ENCODE data around the gene SLC35G1.

The SLC35G1 gene

DNA sequence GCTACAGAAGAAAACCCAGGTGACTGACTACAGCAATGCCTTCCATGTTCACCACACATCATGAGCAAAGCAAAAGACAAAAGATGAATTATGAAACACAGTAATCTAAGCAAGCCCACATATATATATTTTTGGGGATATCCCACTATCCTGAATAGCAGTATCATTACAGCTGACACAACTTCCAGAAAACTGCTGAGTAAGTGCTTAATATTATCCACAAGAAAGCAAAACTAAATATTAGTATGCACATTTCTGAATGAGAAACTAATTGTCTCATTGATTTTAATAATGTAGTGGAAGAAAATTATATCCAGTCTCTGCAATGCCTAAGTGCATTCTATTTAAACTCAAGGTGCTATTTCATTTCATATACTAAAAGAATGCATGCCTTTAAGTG lies 14.5 kb upstream of the SLC35G1 start:
- H3K9ac ChIP-seq (ENCODE audit: low read length) = no peak overlapping the region
- no peak overlapping the region for H2AFZ ChIP-seq (ENCODE audit: low read length)
- no peaks in the 10 kb centered on the region for H4K20me1 ChIP-seq (ENCODE audit: insufficient read depth, low read length)
- no peaks in the 10 kb centered on the region for H3K4me1 ChIP-seq (ENCODE audit: insufficient read depth, low read length, severe bottlenecking)
- no peaks in the 10 kb centered on the region for H3K9me2 ChIP-seq (ENCODE audit: low read depth, low read length)
- no peaks in the 10 kb centered on the region for H3K9me3 ChIP-seq (ENCODE audit: low read length)
- H3F3A ChIP-seq (ENCODE audit: insufficient read depth, low read length) = no peaks in the 10 kb centered on the region
- H3K79me2 ChIP-seq (ENCODE audit: insufficient read depth, low read length) = no peaks in the 10 kb centered on the region
- no peaks in the 10 kb centered on the region for H3K36me3 ChIP-seq (ENCODE audit: insufficient read depth, low read length)
- no peak overlapping the region for H3K4me2 ChIP-seq (ENCODE audit: low read length)
- H3K27me3 ChIP-seq (ENCODE audit: insufficient read depth, low read length) = no peaks in the 10 kb centered on the region
- H3K27ac ChIP-seq (ENCODE audit: low read depth, low read length, poor library complexity, severe bottlenecking) = no peak overlapping the region
- TF ChIP-seq, protein P1, sequence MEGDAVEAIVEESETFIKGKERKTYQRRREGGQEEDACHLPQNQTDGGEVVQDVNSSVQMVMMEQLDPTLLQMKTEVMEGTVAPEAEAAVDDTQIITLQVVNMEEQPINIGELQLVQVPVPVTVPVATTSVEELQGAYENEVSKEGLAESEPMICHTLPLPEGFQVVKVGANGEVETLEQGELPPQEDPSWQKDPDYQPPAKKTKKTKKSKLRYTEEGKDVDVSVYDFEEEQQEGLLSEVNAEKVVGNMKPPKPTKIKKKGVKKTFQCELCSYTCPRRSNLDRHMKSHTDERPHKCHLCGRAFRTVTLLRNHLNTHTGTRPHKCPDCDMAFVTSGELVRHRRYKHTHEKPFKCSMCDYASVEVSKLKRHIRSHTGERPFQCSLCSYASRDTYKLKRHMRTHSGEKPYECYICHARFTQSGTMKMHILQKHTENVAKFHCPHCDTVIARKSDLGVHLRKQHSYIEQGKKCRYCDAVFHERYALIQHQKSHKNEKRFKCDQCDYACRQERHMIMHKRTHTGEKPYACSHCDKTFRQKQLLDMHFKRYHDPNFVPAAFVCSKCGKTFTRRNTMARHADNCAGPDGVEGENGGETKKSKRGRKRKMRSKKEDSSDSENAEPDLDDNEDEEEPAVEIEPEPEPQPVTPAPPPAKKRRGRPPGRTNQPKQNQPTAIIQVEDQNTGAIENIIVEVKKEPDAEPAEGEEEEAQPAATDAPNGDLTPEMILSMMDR (IDR thresholded peaks at IDR 0.05; ENCODE audit: low read length) = no peak
- TF ChIP-seq EZH2 (IDR thresholded peaks at IDR 0.05; ENCODE audit: borderline replicate concordance, low read length) = no peak
- H3K4me3 ChIP-seq (ENCODE audit: low read depth, low read length, poor library complexity, severe bottlenecking) = no peak overlapping the region

DNA sequence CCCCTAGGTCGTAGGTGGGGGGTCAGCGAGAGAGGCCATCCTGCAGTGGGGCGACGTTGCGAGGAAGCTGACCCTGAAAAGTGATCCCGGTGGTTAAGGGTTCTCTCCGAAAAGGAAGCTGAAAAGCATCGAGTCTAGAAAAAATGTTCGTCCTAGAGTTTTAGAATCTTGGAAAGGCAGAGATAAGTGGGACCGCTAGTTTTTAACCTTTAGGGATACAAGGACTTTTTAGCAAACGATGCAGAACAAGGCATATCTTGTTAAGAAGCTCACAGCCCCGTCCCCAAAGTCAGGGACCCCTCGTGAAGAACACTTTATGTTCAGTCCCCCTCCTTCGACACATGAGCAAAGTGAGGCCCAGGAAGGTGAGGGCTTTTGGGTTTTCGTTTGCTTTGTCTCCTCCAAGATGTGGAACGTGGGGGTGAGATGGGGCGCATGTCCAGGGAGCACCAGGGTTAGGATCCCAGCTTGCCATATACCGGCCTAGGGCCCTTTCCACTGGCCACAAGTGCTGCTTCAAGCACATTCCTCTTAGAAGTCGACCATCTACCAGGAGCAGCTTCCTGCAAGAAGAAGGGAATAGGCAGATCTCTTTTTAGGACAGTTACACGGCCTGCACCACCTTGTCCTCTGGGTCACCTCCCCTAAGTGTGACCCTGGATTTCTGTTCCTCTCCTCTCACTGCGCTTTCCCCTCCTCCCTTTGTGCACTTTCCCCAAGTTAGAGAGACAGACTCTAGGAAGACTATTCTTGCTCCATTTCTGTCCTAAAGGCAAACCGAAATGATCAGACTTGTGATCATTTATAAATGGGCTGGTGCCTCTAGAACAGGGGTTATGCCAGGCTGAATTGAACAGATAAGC lies 969 bp downstream of the SLC35G1 start:
- H3K4me3 ChIP-seq (ENCODE audit: low read depth, low read length, poor library complexity, severe bottlenecking) = peak overlapping the region; percentile 83
- no peaks in the 10 kb centered on the region for H3K9me3 ChIP-seq (ENCODE audit: low read length)
- peaks cover 26% of the 10 kb centered on the region for H3K4me1 ChIP-seq (ENCODE audit: insufficient read depth, low read length, severe bottlenecking)
- H4K20me1 ChIP-seq (ENCODE audit: insufficient read depth, low read length) = no peaks in the 10 kb centered on the region
- H3K27me3 ChIP-seq (ENCODE audit: insufficient read depth, low read length) = no peaks in the 10 kb centered on the region
- no peak overlapping the region for H2AFZ ChIP-seq (ENCODE audit: low read length)
- H3F3A ChIP-seq (ENCODE audit: insufficient read depth, low read length) = no peaks in the 10 kb centered on the region
- no peak for TF ChIP-seq EZH2 (IDR thresholded peaks at IDR 0.05; ENCODE audit: borderline replicate concordance, low read length)
- TF ChIP-seq, protein P1 (IDR thresholded peaks at IDR 0.05; ENCODE audit: low read length) = no peak
- H3K4me2 ChIP-seq (ENCODE audit: low read length) = peak overlapping the region; percentile 90
- no peaks in the 10 kb centered on the region for H3K79me2 ChIP-seq (ENCODE audit: insufficient read depth, low read length)
- no peaks in the 10 kb centered on the region for H3K9me2 ChIP-seq (ENCODE audit: low read depth, low read length)
- peak overlapping the region; percentile 76 for H3K9ac ChIP-seq (ENCODE audit: low read length)
- no peak overlapping the region for H3K27ac ChIP-seq (ENCODE audit: low read depth, low read length, poor library complexity, severe bottlenecking)
- no peaks in the 10 kb centered on the region for H3K36me3 ChIP-seq (ENCODE audit: insufficient read depth, low read length)

DNA sequence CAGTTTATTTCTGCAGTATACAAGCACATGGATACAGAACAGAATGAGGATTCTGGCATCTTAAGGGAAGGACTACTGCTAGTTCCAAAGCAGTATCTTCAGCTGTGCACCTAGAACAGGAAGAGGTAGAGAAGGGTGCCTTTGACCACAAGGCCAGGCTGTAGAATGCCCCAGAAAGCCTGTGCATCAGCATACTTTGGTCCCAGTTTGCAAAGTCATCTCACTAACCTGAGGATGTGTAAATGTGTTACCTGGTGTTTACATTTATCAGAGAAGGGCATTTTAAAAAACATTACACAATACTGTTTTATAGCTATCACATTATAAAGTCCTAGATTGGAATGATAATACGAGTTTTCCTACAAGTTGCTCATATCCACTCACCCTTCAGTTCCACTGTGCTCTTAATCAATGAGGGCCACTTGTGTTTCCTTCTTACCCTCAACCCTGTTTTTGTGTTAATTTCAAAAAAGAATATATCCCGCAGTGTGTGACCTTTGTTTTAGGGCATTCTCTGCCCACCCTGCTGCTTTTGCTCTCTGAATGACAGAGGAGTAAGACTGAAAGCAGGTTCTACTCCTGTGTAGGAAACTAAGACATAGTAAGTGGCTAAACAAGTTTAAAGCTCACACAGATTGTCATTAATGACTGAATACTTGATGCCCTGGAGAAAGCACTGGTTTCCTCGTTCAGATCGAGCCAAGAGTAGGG lies 3.4 kb downstream of the SLC35G1 start:
- H3K4me2 ChIP-seq (ENCODE audit: low read length) = no peak overlapping the region
- no peak overlapping the region for H2AFZ ChIP-seq (ENCODE audit: low read length)
- no peak overlapping the region for H3K9ac ChIP-seq (ENCODE audit: low read length)
- H3K9me3 ChIP-seq (ENCODE audit: low read length) = no peaks in the 10 kb centered on the region
- H3K79me2 ChIP-seq (ENCODE audit: insufficient read depth, low read length) = no peaks in the 10 kb centered on the region
- no peaks in the 10 kb centered on the region for H3K27me3 ChIP-seq (ENCODE audit: insufficient read depth, low read length)
- no peak overlapping the region for H3K4me3 ChIP-seq (ENCODE audit: low read depth, low read length, poor library complexity, severe bottlenecking)
- no peaks in the 10 kb centered on the region for H3K9me2 ChIP-seq (ENCODE audit: low read depth, low read length)
- TF ChIP-seq EZH2 (IDR thresholded peaks at IDR 0.05; ENCODE audit: borderline replicate concordance, low read length) = no peak
- TF ChIP-seq, protein P1 (IDR thresholded peaks at IDR 0.05; ENCODE audit: low read length) = no peak
- H3F3A ChIP-seq (ENCODE audit: insufficient read depth, low read length) = no peaks in the 10 kb centered on the region
- peaks cover 26% of the 10 kb centered on the region for H3K4me1 ChIP-seq (ENCODE audit: insufficient read depth, low read length, severe bottlenecking)
- H4K20me1 ChIP-seq (ENCODE audit: insufficient read depth, low read length) = no peaks in the 10 kb centered on the region
- H3K36me3 ChIP-seq (ENCODE audit: insufficient read depth, low read length) = peaks cover 8% of the 10 kb centered on the region
- H3K27ac ChIP-seq (ENCODE audit: low read depth, low read length, poor library complexity, severe bottlenecking) = no peak overlapping the region

Data from OCI-LY1 (cell line).